ENCODE results near the gene BFSP2.
A peak's percentile ranks its signal among the peaks of the same experiment; 100 is the strongest.
"Not testable (repeated sequence)": the region's sequence is repeated elsewhere in the genome, so short reads cannot be mapped to it uniquely, and the experiment has no call there.

The BFSP2 gene

DNA sequence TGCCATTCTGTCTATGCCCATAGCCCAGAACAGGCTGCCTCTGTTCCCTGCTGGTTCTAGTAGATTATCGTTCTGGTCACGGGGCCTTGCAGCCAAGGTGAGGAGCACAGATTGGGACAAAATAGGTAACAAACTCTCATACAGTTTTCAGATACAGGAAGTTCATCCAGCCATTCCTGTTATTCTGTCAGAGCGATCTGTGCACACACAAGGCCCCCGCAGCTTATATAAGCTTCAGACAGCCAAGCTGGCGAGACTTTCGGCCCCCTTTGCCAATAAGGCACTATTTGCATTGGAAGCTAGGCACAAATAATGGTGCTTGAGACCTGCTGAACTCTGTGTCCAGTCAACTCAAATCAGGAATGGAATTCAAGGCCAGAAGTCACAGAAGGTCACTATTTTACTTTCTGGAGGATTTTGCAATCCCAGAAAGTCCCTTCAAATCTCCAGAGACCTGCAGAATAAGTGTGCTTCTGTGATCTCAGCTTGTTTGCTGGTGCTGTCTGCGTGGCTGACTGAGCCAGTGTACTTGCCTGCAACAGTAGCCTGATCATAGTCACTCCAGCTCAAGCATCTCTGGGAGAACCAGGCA lies 69.4 kb downstream of the BFSP2 start:
- H3K4me3 ChIP-seq (ENCODE audit: low read length), result no peak overlapping the region
- DNase-seq (ENCODE audit: low read depth, low spot score), result no peak

DNA sequence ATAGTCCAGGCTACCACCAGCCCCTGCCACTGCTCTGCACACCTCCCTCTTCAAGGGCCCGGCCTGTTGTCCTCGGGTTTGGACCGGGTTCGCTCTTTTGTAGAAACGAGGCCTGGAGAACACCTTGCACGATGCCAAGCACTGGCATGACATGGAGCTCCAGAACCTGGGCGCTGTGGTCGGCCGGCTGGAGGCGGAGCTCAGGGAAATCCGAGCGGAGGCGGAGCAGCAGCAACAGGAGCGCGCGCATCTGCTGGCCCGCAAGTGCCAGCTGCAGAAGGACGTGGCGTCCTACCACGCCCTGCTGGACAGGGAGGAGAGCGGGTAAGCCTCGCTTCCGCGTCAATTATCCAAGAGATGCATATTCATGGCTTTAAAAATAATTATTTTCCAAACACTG lies 72.4 kb downstream of the BFSP2 start:
- no peak overlapping the region for H3K4me3 ChIP-seq (ENCODE audit: low read length)
- DNase-seq (ENCODE audit: low read depth, low spot score), result no peak

DNA sequence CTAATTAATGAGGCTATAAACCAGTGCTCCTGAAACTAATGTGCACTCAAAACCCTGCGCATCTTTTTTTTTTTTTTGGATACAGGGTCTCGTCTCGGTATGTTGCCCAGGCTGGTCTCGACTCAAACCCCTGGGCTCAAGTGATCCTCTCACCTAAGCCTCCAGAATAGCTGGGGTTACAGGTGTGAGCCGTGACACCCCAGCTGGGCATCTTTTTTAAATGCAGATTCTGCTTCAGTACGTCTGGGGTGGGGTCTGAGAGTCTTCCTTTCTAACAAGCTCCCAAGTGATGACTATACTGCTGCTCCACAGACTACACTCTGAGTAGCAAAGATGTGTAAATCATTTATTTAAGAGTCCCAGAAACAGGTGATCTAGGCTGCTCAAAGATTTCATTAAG lies 73.0 kb downstream of the BFSP2 start:
- no peak overlapping the region for H3K4me3 ChIP-seq (ENCODE audit: low read length)
- DNase-seq (ENCODE audit: low read depth, low spot score), result no peak

DNA sequence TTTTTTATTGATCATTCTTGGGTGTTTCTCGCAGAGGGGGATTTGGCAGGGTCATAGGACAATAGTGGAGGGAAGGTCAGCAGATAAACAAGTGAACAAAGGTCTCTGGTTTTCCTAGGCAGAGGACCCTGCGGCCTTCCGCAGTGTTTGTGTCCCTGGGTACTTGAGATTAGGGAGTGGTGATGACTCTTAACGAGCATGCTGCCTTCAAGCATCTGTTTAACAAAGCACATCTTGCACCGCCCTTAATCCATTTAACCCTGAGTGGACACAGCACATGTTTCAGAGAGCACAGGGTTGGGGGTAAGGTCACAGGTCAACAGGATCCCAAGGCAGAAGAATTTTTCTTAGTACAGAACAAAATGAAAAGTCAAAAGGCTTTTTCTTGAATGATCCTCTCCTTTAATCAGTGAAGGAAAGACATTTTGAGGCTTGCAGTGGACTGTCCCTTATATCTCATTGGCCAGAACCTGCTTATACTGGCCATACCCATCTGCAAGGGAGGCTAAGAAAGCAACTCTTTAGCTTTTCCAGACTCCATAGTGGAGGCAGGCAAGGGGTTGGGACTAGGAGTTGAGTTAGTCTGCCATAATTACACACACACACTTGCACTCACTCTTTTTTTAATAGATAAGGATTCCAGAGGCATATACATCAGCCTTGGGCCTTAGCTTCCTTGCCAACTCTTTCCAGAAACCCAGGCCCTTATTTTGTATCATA lies 73.8 kb downstream of the BFSP2 start:
- not testable (repeated sequence) for H3K4me3 ChIP-seq (ENCODE audit: low read length); DNase-seq (ENCODE audit: low read depth, low spot score)

DNA sequence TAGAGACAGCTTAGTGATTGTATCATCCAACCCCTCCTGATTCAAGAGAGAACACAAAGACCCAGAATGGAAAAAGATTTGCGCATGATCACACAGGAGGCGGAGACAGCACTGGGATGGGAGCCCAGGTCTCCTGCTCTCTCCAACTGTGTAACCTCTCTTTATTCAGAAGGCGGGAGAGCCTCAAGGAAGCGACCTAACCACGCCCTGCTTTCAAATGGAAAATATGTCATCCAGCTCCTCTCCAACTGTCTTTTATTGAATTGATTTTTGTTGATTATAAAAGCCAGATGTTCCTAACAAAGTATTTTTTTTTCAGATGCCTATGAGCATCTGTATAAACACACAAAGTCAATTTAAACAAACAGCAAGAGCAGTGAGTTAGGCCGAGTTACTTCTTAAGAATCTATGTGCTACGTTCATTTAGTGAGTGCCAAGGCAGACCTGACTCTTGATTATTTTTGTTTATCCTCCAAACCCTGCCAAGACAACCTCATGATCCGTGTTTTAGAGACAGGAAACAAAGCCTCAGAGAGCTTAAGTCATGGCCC lies 74.5 kb downstream of the BFSP2 start:
- DNase-seq (ENCODE audit: low read depth, low spot score), result no peak
- no peak overlapping the region for H3K4me3 ChIP-seq (ENCODE audit: low read length)

DNA sequence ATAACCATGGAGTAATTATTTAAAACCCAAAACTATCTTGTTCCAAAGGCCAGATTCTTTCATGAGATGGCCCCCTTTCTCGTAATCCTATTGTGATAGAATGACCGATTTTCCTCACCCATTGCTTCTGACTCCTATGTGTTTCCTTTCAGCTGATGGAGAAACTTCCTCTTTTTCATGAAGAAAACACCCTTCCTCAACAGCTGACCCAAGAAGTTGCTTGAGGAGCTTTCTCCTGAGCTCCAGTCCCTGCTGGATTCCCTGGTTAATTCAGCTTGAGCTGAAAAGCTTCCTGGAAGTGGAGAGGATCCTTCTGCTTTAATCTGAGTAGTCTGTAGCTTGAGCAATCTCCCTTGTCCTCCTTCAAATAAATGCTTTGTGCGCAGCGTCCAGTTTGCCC lies 75.0 kb downstream of the BFSP2 start:
- H3K4me3 ChIP-seq (ENCODE audit: low read length), result no peak overlapping the region
- DNase-seq (ENCODE audit: low read depth, low spot score), result no peak

DNA sequence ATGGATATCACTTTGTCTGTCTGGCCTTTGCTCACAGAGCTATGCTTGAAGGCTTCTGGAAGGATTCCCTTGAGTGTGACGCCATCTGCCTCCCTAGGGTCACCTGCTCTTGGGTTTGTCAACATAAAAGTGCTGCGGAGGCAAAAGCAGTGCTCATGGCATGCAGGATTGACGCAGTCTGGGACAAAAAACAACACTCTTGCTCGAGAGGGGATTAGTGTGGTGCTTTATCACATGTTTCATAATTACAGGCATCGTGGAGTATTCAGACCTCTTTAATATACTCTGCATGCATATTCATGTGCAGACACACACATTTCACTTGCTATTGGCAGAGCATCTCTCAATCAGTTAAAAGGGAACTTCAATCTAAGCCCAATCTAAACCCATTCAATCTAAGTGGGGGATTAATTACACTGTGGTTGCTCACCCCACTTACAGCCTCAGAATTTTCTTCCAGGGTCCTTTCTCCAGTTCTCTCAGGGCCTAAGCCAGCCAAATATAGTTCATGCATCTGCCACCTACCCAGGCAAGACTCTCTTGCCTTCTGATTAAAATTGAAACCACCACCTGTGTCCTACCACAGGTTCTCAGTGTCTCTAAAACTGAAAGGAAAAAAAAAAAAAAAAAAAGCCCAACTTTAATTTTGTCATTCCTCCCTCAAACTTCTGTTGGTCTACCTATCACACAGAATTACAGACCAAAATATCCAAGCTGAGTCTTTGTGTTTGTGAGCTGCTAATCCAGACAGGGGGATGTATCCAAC lies 75.6 kb downstream of the BFSP2 start:
- no peak overlapping the region for H3K4me3 ChIP-seq (ENCODE audit: low read length)
- peak; percentile 53 for DNase-seq (ENCODE audit: low read depth, low spot score)

DNA sequence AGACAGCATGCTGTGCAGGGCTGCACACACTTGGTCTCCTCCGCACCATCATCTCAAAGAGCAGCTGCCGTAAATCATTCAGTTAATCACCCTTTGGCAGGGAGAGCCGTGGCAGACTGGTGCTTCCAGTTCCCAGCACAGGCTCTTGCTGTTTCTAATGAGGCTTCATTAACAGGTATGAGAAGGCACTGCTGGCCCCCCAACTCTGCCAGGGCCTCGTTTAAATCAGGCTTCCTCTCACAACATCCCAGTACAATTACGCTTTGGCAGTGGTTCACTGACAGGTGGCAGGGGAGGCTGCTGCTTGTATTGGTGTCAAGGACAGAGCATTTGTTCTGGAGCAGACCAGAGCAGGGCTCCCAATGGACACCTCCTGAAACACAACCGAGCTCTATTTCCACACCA lies 77.1 kb downstream of the BFSP2 start:
- DNase-seq (ENCODE audit: low read depth, low spot score), result no peak
- H3K4me3 ChIP-seq (ENCODE audit: low read length), result no peak overlapping the region

DNA sequence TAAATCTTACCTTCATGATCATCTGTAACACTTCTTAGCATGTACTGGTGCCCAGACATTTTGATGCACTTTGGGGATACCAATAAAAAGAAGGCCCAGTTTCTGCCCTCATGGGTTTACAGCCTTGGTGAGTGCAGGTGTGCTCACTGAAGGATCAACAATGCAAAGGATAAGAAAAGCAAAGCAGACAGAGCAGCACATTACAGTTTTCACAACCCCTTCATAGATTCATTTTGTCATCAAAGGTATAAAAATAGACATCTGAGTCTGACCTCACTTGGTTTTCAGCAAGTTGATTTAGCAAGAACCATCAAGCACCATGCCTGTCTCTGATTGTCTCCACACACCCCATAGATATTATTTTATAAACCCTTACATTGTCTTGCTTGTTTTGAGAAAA lies 77.6 kb downstream of the BFSP2 start:
- no peak overlapping the region for H3K4me3 ChIP-seq (ENCODE audit: low read length)

DNA sequence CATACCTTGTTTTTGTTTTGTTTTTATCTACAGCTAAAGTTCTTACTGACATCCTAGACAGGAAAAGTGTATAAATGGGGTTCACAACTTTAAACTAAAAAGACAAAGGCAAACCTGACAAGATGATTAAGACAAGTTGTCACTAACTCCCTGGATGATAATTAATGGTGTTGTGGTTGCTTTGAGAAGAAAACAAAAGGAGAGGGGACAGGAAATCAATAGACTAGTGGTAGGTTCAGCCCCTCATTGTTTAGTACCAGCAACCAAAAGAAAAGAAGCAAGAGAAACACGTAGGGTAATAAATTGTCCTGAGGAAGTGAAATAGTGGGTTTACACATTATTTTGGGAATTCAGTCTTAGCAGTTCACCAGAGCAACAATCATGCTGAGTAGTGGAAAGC lies 78.8 kb downstream of the BFSP2 start:
- peak; percentile 47 for DNase-seq (ENCODE audit: low read depth, low spot score)
- H3K4me3 ChIP-seq (ENCODE audit: low read length), result no peak overlapping the region

More for the DNA sequence above, 77.6 kb downstream of the BFSP2 start:
- DNase-seq (ENCODE audit: low read depth, low spot score), result no peak

DNA sequence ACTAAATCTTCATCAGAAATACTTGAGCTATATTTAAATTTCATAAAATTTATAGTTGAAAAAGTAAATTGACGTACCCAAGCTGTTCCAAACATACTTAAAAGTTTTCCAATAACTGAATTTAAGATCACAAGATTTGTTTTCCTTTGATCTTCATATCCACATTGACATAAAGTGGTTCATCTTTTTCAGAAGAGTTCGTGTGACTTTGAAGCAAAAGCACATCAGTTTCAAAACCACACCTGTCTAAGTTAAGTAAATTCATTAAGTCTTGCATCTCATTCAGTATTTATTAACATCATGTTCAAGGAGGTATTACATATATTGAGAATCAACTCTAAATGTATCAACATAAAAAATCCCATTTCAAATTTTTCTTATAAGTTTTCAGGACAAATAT lies 79.5 kb downstream of the BFSP2 start:
- no peak overlapping the region for H3K4me3 ChIP-seq (ENCODE audit: low read length)
- peak; percentile 79 for DNase-seq (ENCODE audit: low read depth, low spot score)

DNA sequence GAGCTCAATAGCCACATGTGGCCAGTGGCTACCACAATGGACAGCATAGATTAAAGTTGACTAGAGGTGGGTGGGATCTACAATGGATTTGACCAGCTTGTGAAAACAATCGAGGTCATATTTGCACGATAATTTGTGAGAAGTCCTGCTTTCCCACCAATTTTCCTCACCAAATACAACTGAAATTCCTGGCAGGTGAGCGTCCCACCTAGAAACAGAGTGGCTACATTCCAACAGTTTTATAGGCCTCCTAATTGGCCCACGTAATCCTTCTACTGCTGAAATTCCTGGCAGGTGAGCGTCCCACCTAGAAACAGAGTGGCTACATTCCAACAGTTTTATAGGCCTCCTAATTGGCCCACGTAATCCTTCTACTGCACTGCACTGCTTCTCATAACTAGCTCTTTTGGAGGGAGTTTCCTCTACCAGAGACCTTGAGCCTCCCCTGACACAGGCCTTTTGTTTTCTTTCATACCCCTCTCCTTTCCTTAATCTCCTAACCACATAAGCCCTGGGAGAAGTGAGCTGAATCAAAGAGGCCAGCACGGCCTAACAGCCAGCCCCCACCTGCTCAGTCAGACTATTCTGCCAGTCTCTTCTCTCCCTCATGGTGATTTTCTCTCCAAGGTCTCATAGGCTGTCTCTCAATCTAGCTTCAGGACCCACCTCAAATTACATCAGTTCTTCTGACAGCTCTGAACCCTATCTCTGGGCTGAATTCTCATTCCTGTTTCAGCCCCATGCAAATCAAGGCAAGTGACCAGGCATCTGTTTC lies 80.2 kb downstream of the BFSP2 start:
- no peak overlapping the region for H3K4me3 ChIP-seq (ENCODE audit: low read length)
- peak; percentile 65 for DNase-seq (ENCODE audit: low read depth, low spot score)

DNA sequence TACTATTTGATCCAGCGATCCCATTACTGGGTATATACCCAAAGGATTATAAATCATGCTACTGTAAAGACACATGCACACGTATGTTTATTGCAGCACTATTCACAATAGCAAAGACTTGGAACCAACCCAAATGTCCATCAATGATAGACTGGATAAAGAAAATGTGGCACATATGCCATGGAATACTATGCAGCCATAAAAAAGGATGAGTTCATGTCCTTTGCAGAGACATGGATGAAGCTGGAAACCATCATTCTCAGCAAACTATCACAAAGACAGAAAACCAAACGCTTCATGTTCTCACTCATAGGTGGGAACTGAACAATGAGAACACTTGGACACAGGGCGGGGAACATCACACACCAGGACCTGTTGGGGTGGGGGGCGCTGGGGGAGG lies 82.6 kb downstream of the BFSP2 start:
- not testable (repeated sequence) for H3K4me3 ChIP-seq (ENCODE audit: low read length); DNase-seq (ENCODE audit: low read depth, low spot score)

DNA sequence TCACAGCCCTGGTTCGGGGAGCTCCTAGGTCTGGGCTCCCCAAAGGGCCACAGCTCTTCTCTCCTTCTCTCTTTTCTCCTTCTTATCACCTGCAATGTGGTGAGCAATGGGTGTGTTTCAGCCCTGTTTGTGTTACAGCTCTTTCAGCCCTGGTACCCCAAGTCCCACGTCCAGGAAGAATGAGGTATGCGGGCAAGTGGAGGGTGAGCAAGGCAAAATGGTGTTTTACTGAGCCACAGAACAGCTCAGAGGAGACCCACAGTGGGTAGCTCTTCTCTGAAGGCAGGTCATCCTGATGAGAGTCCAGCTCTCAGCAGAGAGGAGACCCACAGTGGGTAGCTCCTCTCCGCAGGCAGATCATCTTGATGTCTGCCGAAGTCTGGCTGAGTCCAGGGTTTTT lies 86.8 kb downstream of the BFSP2 start:
- no peak for DNase-seq (ENCODE audit: low read depth, low spot score)
- no peak overlapping the region for H3K4me3 ChIP-seq (ENCODE audit: low read length)

DNA sequence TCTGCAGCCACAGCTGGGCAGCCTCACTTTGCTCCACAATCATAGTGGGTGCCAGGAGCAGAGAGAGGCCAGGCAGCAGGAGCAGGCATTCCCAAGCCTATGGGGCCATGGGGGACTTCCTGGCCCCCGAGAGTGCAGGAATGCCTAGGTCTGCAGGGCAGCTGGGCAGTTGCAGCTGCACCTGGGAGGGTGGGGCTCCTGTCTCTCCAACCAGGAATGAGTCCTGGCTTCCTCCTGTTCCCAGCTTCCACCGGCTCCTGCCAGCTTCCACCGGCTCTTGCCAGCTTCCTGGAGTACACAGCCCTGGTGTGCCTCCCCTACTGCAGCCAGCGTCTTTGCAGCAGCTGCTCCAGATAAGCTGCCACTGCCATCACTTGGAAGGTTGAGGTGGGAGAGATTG lies 87.3 kb downstream of the BFSP2 start:
- DNase-seq (ENCODE audit: low read depth, low spot score), result no peak

DNA sequence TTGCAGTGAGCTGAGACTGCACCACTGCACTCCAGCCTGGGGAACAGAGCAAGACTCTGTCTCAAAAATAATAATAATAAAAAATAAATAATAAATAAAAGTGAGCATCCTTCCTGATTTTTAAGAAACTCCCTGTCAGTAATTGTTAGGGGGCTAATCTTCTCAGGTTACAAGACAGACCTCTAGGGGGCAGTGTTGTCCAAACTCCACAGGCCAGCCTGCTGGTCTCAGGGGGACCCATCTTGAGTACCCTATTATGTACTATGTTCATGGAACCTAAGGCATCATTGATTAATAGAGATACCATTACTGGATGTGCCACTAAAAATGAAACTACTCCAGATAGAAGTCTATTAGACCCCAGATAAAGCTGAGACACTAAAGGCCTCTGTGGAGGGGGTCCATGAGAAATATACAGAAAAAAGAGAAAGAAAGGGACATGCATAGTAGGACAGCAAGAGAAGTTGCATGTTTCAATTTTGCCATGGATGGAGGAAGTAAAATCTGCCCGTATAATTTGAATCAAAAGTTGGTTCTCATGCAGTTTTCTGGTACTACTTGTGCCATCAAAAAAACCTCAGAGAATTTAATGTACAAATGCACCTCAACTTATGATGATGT lies 88.2 kb downstream of the BFSP2 start:
- peak; percentile 50 for DNase-seq (ENCODE audit: low read depth, low spot score)
- no peak overlapping the region for H3K4me3 ChIP-seq (ENCODE audit: low read length)

More for the DNA sequence above, 87.3 kb downstream of the BFSP2 start:
- H3K4me3 ChIP-seq (ENCODE audit: low read length), result no peak overlapping the region

DNA sequence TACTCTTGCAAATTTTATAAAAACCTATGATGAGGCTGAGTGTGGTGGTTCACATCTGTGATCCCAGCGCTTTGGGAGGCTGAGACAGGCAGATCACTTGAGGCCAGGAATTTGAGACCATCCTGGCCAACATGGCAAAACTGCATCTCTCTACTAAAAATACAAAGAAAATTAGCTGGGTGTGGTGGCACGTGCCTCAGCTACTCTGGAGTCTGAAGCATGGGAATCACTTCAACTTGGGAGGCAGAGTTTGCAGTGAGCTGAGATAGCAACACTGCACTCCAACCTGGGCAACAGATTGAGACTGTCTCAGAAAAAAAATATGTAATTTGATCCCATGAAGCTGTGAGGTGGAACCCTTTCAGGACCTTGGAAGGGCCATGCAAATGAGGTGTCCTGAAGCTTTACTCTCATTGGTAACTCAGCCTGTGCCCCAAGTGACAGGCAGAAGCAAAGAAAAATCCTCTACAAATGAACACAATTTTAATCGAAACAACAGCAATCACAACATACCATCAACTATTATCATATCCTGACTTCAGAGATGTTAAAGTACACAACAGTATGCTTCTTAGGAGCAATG lies 89.0 kb downstream of the BFSP2 start:
- DNase-seq (ENCODE audit: low read depth, low spot score), result peak; percentile 52
- H3K4me3 ChIP-seq (ENCODE audit: low read length), result no peak overlapping the region

DNA sequence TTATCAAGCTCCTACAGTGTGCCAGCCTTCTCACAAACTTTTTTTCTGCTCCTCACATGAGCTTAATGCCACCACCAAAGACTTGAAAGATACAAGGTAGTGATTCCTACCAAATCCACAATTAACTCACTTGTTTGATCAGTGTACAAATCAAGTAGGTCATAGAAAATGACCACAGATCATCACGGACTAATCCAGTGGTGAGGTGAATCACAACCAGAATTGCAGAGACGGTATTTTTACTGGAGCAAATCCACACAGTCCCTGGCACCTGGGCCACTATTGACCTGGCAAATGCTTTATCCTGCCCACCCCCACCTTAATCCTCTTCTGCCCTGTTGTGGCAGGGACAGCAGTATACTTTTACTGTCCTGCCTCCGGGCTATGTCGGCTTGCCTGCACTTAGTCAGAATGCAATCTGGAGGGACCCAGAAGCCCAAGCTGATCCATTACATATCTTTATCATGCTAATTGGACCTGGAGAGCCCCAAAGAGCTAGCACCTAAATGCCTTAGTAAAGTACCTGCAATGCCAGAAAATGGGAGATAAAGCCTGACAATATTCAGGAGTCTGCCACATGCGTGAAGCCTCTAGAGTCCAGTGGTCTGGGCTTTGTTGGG lies 89.7 kb downstream of the BFSP2 start:
- H3K4me3 ChIP-seq (ENCODE audit: low read length), result no peak overlapping the region
- no peak for DNase-seq (ENCODE audit: low read depth, low spot score)

Measured in Jurkat, Clone E6-1 (cell line).